DOHH2 (cell line): Measurements from ENCODE around the gene SLC2A10.

Experiments used
- H3F3A ChIP-seq: fragments of 200-600 bp; sonication (generic), shearing (Covaris generic); 2 replicates; pipeline ENCODE4 v1.6.0; 2016; ENCODE audit warnings: antibody characterized with exemption, mild to moderate bottlenecking; ENCODE audit not compliant: control insufficient read depth, insufficient read depth
- H3K27ac ChIP-seq: fragments of 200-600 bp; sonication (generic); 2 replicates; pipeline ENCODE4 v1.5.1; 2014; ENCODE audit warnings: low read depth, mild to moderate bottlenecking, low read length, moderate library complexity
- H3K27me3 ChIP-seq: fragments of 200-600 bp; sonication (generic); 2 replicates; pipeline ENCODE4 v1.6.1; 2014; ENCODE audit warnings: mild to moderate bottlenecking, low read length, mixed read lengths; ENCODE audit not compliant: control insufficient read depth
- H3K36me3 ChIP-seq: fragments of 200-600 bp; sonication (generic); 2 replicates; pipeline ENCODE4 v1.6.1; 2014; ENCODE audit warnings: mild to moderate bottlenecking, low read length, moderate library complexity, mixed read lengths; ENCODE audit not compliant: control insufficient read depth
- H3K4me1 ChIP-seq: fragments of 200-600 bp; sonication (generic); 2 replicates; pipeline ENCODE4 v1.6.1; 2014; ENCODE audit warnings: mild to moderate bottlenecking, low read length, mixed read lengths; ENCODE audit not compliant: control insufficient read depth
- H3K4me2 ChIP-seq: fragments of 200-600 bp; sonication (generic); 2 replicates; pipeline ENCODE4 v1.6.0; 2014; ENCODE audit warnings: mild to moderate bottlenecking, low read length, moderate library complexity
- H3K4me3 ChIP-seq: fragments of 200-600 bp; sonication (generic); 2 replicates; pipeline ENCODE4 v1.5.1; 2014; ENCODE audit warnings: mild to moderate bottlenecking, low read length, mixed read lengths
- H3K79me2 ChIP-seq: fragments of 200-600 bp; sonication (generic); 2 replicates; pipeline ENCODE4 v1.6.1; 2014; ENCODE audit warnings: mild to moderate bottlenecking, low read length, mixed read lengths; ENCODE audit not compliant: control insufficient read depth
- H3K9me2 ChIP-seq: fragments of 200-600 bp; sonication (generic); replicated peaks from 2 replicates; pipeline ENCODE4 v1.6.1; 2014; ENCODE audit warnings: mild to moderate bottlenecking, low read length, mixed read lengths; ENCODE audit not compliant: control insufficient read depth
- H3K9me3 ChIP-seq: fragments of 200-600 bp; sonication (generic); 2 replicates; pipeline ENCODE4 v1.6.1; 2014; ENCODE audit warnings: antibody characterized with exemption, low read length, mixed read lengths; ENCODE audit not compliant: control insufficient read depth, insufficient read depth
- H4K20me1 ChIP-seq: fragments of 200-600 bp; sonication (generic); 2 replicates; pipeline ENCODE4 v1.6.0; 2014; ENCODE audit warnings: low read depth, mild to moderate bottlenecking, antibody characterized with exemption, low read length, moderate library complexity; ENCODE audit not compliant: control insufficient read depth, insufficient read depth
- EZH2phosphoT487 ChIP-seq: fragments of 200-600 bp; sonication (generic); IDR thresholded peaks from 2 replicates; pipeline ENCODE4 v1.6.1; 2017; ENCODE audit warnings: borderline replicate concordance, mild to moderate bottlenecking, antibody characterized with exemption, low read length, moderate library complexity, mixed read lengths
- TF ChIP-seq, protein P1 (sequence below): fragments of 200-600 bp; sonication (generic); IDR thresholded peaks from one replicate; pipeline ENCODE4 v1.5.1; 2014; ENCODE audit warnings: antibody characterized with exemption, mild to moderate bottlenecking, low read depth, low read length; ENCODE audit not compliant: poor library complexity, severe bottlenecking

The SLC2A10 gene

DNA sequence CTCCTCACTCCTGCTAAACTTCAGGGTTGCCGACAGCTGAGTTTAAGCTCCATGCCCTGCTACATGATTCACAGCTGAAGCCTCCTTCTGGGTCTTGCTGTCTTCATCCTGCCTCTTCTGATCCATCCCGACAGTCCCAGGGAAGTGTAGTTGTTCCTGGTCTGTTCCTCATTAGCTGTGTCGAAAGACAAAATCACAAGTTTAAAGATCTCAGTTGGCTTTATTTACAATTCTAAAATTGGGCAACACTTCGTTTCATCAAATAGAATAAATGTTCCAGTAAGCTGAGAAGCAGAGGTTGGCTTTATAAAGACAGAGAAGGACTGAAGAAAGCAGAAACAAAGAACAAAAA, 4.1 kb upstream of the SLC2A10 start:
- TF ChIP-seq EZH2phosphoT487 = no peak
- TF ChIP-seq, protein P1, sequence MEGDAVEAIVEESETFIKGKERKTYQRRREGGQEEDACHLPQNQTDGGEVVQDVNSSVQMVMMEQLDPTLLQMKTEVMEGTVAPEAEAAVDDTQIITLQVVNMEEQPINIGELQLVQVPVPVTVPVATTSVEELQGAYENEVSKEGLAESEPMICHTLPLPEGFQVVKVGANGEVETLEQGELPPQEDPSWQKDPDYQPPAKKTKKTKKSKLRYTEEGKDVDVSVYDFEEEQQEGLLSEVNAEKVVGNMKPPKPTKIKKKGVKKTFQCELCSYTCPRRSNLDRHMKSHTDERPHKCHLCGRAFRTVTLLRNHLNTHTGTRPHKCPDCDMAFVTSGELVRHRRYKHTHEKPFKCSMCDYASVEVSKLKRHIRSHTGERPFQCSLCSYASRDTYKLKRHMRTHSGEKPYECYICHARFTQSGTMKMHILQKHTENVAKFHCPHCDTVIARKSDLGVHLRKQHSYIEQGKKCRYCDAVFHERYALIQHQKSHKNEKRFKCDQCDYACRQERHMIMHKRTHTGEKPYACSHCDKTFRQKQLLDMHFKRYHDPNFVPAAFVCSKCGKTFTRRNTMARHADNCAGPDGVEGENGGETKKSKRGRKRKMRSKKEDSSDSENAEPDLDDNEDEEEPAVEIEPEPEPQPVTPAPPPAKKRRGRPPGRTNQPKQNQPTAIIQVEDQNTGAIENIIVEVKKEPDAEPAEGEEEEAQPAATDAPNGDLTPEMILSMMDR = no peak
- no peaks in the 10 kb centered on the region for H3K9me2 ChIP-seq
- no peaks in the 10 kb centered on the region for H3F3A ChIP-seq
- H3K4me2 ChIP-seq = no peak overlapping the region
- no peak overlapping the region for H3K27ac ChIP-seq
- H4K20me1 ChIP-seq = no peaks in the 10 kb centered on the region
- no peak overlapping the region for H3K4me3 ChIP-seq
- H3K79me2 ChIP-seq = no peaks in the 10 kb centered on the region
- H3K36me3 ChIP-seq = no peaks in the 10 kb centered on the region
- H3K9me3 ChIP-seq = peaks cover 6% of the 10 kb centered on the region
- H3K27me3 ChIP-seq = peaks cover 5% of the 10 kb centered on the region; the same call in 1 of the 2 replicates
- no peaks in the 10 kb centered on the region for H3K4me1 ChIP-seq

DNA sequence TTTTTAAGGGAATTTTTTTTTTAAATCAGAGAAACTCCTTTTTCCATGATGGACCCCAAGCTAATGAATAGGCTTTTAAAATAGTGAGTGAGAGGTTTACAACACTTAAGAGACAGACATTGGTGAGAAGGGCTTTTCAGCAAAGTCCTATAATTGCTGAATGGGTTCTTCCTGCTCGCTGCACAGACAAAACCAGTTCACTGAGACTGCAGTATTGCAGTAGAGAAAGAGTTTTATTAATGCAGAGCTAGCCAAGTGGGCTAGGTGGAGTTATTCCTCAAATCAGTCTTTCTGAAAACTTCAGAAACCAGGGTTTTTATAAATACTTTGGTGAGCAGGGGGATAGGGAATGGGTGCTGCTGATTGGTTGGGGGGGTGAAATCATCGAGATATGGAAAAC, 3.2 kb upstream of the SLC2A10 start:
- Histone ChIP-seq H3K4me1 (no peaks in the 10 kb centered on the region), H3K9me3 (peaks cover 6% of the 10 kb centered on the region)
- TF ChIP-seq, protein P1 = no peak
- TF ChIP-seq EZH2phosphoT487 = no peak

DNA sequence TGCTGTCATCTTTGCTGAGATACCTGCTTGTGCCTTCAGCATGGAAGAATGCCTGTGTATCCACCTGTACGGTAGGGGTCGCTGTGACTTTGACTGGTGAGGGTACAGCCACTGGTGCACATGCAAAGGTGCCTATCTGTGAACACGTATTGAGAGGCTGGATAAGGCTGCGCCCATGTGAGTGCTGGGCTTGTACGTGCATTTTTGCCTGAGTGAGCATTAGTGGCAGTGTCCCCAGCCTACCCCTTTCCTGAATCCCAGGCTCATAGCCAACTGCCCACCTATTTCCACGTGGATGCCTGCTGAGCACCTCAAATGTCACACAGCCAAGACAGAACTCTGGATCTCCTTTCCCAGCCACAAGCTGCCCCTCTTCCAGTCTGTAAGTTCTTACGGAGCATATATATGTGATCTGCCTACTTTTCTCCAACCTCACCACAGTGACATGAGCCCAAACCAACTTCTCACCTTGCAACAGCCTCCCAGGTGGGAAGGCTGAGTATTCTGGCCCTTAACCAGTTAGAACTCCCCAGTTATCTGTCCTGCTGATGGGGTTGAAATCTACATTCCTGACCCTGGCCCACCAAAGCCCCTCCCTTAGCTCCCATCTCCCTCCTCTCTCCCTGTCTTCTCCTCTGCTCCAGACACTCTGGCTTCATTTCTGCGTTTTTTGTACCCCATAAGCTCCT, 1.1 kb upstream of the SLC2A10 start:
- H3K4me3 ChIP-seq = no peak overlapping the region
- no peaks in the 10 kb centered on the region for H4K20me1 ChIP-seq
- H3K9me2 ChIP-seq = no peaks in the 10 kb centered on the region
- peaks cover 5% of the 10 kb centered on the region; the same call in 1 of the 2 replicates for H3K27me3 ChIP-seq
- no peak overlapping the region for H3K27ac ChIP-seq
- TF ChIP-seq EZH2phosphoT487 = no peak
- TF ChIP-seq, protein P1 = no peak
- H3K36me3 ChIP-seq = no peaks in the 10 kb centered on the region
- H3K9me3 ChIP-seq = peaks cover 6% of the 10 kb centered on the region
- H3F3A ChIP-seq = no peaks in the 10 kb centered on the region
- no peaks in the 10 kb centered on the region for H3K79me2 ChIP-seq
- H3K4me1 ChIP-seq = no peaks in the 10 kb centered on the region
- no peak overlapping the region for H3K4me2 ChIP-seq

More for the DNA sequence above, 3.2 kb upstream of the SLC2A10 start:
- H3K36me3 ChIP-seq = no peaks in the 10 kb centered on the region
- no peaks in the 10 kb centered on the region for H4K20me1 ChIP-seq
- H3K79me2 ChIP-seq = no peaks in the 10 kb centered on the region
- H3F3A ChIP-seq = no peaks in the 10 kb centered on the region
- H3K4me2 ChIP-seq = no peak overlapping the region
- no peak overlapping the region for H3K4me3 ChIP-seq
- no peaks in the 10 kb centered on the region for H3K9me2 ChIP-seq
- H3K27ac ChIP-seq = no peak overlapping the region
- peaks cover 5% of the 10 kb centered on the region; the same call in 1 of the 2 replicates for H3K27me3 ChIP-seq
